Medulla oblongata (tissue), 1 donor: ENCODE measurements around the gene PDCL2.

Source experiments
- DNase-seq: peaks from one replicate; pipeline ENCODE4 v3.0.0-alpha.2; 2015; ENCODE audit errors: extremely low spot score

The PDCL2 gene

GRCh38 chr4:55538531-55538930 is 53.5 kb downstream of the PDCL2 start:
- no peak for DNase-seq

DNA sequence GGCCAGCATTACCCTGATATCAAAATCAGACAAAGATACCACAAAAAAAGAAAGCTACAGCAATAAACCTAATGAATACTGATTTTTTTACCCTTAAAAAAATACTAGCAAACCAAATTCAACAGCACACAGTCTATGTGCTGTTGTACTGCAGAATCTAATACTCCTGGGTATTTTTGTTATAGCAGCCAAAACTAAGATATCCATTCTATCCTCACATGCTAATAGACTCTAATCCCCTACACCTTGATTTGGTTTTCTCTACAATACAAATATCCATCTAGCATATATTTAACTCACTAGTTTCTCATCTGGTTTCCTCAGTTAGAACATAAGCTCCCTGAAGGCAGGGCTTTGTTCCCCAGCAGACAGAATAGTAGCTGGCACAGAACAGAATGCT is 57.7 kb downstream of the PDCL2 start:
- no peak for DNase-seq

DNA sequence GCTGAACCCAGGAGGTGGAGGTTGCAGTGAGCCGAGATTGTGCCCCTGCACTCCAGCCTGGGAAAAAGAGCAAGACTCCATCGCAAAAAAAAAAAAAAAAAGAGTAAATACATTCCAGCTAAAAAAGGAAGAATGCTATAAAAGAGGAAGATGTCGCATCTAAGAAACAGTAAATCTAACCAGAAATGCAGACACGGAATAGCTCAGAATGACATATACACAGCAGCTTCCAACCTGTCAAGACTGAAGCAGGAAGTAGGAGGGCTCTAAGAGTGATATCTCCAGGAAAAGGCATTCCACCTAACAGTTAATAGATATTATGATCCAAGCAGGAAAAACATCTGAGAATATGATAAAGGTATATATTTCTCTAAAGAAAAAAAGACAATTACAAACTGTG is 61.4 kb downstream of the PDCL2 start:
- no peak for DNase-seq

GRCh38 chr4:55530167-55530566 is 61.9 kb downstream of the PDCL2 start:
- no peak for DNase-seq

GRCh38 chr4:55528491-55528890 is 63.6 kb downstream of the PDCL2 start:
- no peak for DNase-seq

GRCh38 chr4:55524844-55525571 is 67.0 kb downstream of the PDCL2 start:
- no peak for DNase-seq

- DNase-seq, result no peak
These were observed 73.6 kb downstream of the PDCL2 start for GRCh38 chr4:55518442-55518841.

DNA sequence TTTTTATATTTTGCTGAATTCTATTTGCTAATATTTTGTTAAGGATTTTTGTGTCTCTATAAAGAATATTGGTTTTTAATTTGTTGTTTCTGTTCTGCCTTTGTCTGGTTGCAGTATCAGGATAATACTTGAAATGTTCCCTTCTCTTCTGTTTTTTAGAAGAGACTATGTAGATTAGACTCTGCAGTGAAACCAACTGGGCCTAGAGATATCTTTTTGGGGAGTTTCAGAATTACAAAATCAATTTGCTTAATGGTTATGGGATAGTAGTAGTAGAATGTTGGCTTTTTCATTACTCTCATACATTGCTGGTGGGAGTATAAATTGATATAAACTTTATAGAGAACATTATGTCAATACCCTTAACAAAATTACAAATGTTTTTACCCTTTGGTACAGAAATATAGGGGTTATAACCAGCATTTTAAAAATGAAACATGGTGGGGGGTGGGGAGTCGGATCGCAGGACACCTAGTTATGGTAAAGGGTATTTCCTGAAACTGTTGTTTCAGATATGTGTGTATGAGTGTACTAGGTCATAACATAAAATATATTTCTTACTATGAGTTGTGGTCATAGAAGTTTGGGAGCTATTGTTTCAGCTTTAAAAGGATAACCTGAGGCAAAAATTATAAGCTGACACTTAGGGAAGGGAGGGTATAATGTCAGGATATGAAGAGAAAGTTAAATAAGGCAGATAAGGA is 74.4 kb downstream of the PDCL2 start:
- no peak for DNase-seq

DNA sequence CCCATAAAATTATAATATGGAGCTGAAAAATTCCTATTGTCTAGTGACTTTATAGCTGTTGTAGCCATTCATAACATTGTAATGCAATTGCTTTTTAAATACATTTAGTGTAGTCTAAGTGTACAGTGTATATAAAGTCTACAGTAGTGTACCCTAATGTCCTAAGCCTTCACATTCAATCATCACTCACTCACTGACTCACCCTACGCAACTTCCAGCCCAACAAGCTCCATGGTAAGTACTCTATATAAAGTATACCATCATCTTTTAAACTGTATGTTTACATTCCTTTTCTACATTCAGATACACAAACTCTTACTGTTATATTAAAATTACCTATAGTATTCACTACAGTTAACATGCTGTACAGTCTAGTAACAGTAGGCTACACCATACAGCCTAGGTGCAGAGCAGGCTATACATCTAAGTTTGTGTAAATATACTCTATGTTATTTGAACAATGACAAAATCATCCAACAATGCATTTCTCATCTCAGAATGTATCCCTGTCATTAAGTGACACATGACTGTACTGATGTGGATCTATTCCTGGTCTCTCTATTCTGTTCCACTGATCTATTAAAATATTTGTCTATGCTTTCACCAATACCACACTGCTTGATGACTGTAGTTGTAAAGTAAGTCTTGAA is 79.0 kb downstream of the PDCL2 start:
- DNase-seq, result no peak

DNA sequence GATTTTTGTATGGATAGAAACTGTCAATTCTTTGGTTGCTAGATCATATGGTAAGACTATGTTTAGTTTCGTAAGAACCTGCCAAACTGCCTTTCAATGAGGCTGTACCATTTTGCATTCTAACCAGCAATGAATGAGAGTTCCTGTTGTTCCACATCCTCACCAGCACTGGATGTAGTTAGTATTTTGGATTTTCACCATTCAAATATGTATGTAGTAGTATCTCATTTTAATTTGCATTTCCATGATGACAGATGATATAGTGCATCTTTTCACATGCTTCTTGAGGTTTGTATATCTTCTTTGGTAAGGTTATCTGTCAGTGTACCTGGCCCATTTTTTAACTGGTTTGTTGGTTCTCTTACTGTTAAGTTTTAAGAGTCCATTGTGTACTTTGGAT is 80.0 kb downstream of the PDCL2 start:
- DNase-seq, result no peak

GRCh38 chr4:55510685-55511084 is 81.4 kb downstream of the PDCL2 start:
- no peak for DNase-seq

DNA sequence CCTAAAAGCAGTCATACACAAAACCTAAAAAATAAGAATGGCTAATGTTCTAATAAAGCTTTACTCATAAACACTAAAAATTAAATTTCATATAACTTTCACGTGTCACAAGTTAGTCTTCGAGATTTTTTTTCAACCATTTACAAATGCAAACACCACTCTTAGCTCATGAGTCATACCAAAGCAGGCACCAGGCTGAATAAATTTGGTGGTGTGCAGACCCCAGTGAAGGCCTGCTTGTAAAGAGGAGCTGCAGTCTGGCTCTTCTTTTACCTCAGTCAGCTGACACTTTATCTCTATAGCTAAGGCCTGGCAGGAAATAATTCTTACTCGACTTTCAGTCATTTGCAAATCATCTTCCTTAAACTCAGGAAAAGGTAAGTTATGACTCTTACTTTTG is 82.8 kb downstream of the PDCL2 start:
- DNase-seq, result no peak

GRCh38 chr4:55507612-55508011 is 84.4 kb downstream of the PDCL2 start:
- no peak for DNase-seq
